ENCODE data around the gene KIF5C.

The KIF5C gene

GRCh38 chr2:148949348-148949747, 74.3 kb downstream of the KIF5C start:
- no peak for TF ChIP-seq CTCF (IDR thresholded peaks at IDR 0.05)
- no peak overlapping the region for H3K9ac ChIP-seq

GRCh38 chr2:148952621-148953020, 77.6 kb downstream of the KIF5C start:
- H3K79me2 ChIP-seq, result no peaks in the 10 kb centered on the region
- H3K27me3 ChIP-seq (ENCODE audit: control insufficient read depth, insufficient read depth, low read length), result no peaks in the 10 kb centered on the region
- H3K9me3 ChIP-seq (ENCODE audit: control insufficient read depth, low read length), result no peaks in the 10 kb centered on the region
- H3K4me1 ChIP-seq, result peaks cover 7% of the 10 kb centered on the region
- H3K36me3 ChIP-seq (ENCODE audit: control insufficient read depth, insufficient read depth, low read length), result no peaks in the 10 kb centered on the region
- no peak overlapping the region for H3K27ac ChIP-seq
- no peak overlapping the region for H3K9ac ChIP-seq
- H3K4me2 ChIP-seq (ENCODE audit: low read length), result no peak overlapping the region
- TF ChIP-seq CTCF (IDR thresholded peaks at IDR 0.05), result no peak
- no peak overlapping the region for H3K4me3 ChIP-seq (ENCODE audit: low read depth, low read length)
- no peak overlapping the region for H2AFZ ChIP-seq

More at GRCh38 chr2:148949348-148949747, 74.3 kb downstream of the KIF5C start:
- Histone ChIP-seq H3K27me3 (ENCODE audit: control insufficient read depth, insufficient read depth, low read length) (no peaks in the 10 kb centered on the region), H3K4me3 (ENCODE audit: low read depth, low read length) (no peak overlapping the region), H3K27ac (no peak overlapping the region), H3K9me3 (ENCODE audit: control insufficient read depth, low read length) (no peaks in the 10 kb centered on the region), H3K4me2 (ENCODE audit: low read length) (no peak overlapping the region), H3K4me1 (no peaks in the 10 kb centered on the region), H3K36me3 (ENCODE audit: control insufficient read depth, insufficient read depth, low read length) (no peaks in the 10 kb centered on the region), H2AFZ (no peak overlapping the region), H3K79me2 (no peaks in the 10 kb centered on the region)

DNA sequence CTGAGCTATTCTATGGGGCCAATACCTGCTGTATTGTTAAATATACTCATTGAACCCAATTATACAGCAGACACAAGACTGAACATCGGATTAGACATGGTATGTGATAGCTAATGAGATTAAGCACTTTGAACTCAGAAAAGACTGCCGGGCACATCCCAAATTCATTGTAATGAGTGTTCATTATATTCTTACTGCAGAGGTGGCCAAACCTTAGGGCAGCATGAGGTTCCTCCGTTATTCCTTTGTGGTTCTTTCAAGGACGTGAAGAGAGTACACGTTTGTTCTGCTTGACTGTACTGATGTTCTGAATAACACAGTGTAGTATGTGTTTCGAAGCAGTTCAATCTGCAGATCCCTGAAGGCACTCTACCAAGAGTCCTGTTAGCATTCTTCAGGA, 78.4 kb downstream of the KIF5C start:
- no peak for TF ChIP-seq CTCF (IDR thresholded peaks at IDR 0.05)
- Histone ChIP-seq H2AFZ (no peak overlapping the region), H3K79me2 (no peaks in the 10 kb centered on the region), H3K27me3 (ENCODE audit: control insufficient read depth, insufficient read depth, low read length) (no peaks in the 10 kb centered on the region), H3K4me1 (peaks cover 7% of the 10 kb centered on the region), H3K27ac (no peak overlapping the region), H3K9ac (no peak overlapping the region), H3K4me2 (ENCODE audit: low read length) (no peak overlapping the region), H3K36me3 (ENCODE audit: control insufficient read depth, insufficient read depth, low read length) (no peaks in the 10 kb centered on the region), H3K9me3 (ENCODE audit: control insufficient read depth, low read length) (no peaks in the 10 kb centered on the region), H3K4me3 (ENCODE audit: low read depth, low read length) (no peak overlapping the region)

GRCh38 chr2:148954536-148954935, 79.5 kb downstream of the KIF5C start:
- H3K27me3 ChIP-seq (ENCODE audit: control insufficient read depth, insufficient read depth, low read length), result no peaks in the 10 kb centered on the region
- H3K36me3 ChIP-seq (ENCODE audit: control insufficient read depth, insufficient read depth, low read length), result no peaks in the 10 kb centered on the region
- no peaks in the 10 kb centered on the region for H3K79me2 ChIP-seq
- H3K9me3 ChIP-seq (ENCODE audit: control insufficient read depth, low read length), result no peaks in the 10 kb centered on the region
- no peak overlapping the region for H3K4me2 ChIP-seq (ENCODE audit: low read length)
- no peak for TF ChIP-seq CTCF (IDR thresholded peaks at IDR 0.05)
- H3K27ac ChIP-seq, result no peak overlapping the region
- peaks cover 7% of the 10 kb centered on the region for H3K4me1 ChIP-seq
- no peak overlapping the region for H2AFZ ChIP-seq
- no peak overlapping the region for H3K9ac ChIP-seq
- H3K4me3 ChIP-seq (ENCODE audit: low read depth, low read length), result no peak overlapping the region

GRCh38 chr2:148955798-148956197, 80.8 kb downstream of the KIF5C start:
- Histone ChIP-seq H3K4me2 (ENCODE audit: low read length) (no peak overlapping the region), H3K79me2 (no peaks in the 10 kb centered on the region), H3K9me3 (ENCODE audit: control insufficient read depth, low read length) (no peaks in the 10 kb centered on the region), H3K27ac (no peak overlapping the region), H3K9ac (no peak overlapping the region), H2AFZ (no peak overlapping the region), H3K4me3 (ENCODE audit: low read depth, low read length) (no peak overlapping the region), H3K36me3 (ENCODE audit: control insufficient read depth, insufficient read depth, low read length) (no peaks in the 10 kb centered on the region), H3K27me3 (ENCODE audit: control insufficient read depth, insufficient read depth, low read length) (no peaks in the 10 kb centered on the region), H3K4me1 (peaks cover 7% of the 10 kb centered on the region)
- TF ChIP-seq CTCF (IDR thresholded peaks at IDR 0.05), result no peak
